ENCODE data around the gene NPB.

- no peak for TF ChIP-seq POLR2AphosphoS5 (IDR thresholded peaks at IDR 0.05; ENCODE audit: low read depth, low read length)
- TF ChIP-seq POLR2A (IDR thresholded peaks at IDR 0.05; ENCODE audit: low read depth, low read length) = no peak
Observed at GRCh38 chr17:81921537-81921862, 19.5 kb downstream of the NPB start.
